ENCODE data around the gene SFT2D1.
"Not testable (repeated sequence)": the region's sequence is repeated elsewhere in the genome, so short reads cannot be mapped to it uniquely, and the experiment has no call there.

SFT2D1 gene

GRCh38 chr6:166353507-166353906 is 11.2 kb upstream of the SFT2D1 start:
- no peak overlapping the region for H3K4me3 ChIP-seq (replicated peaks; ENCODE audit: low read depth, low read length)
- DNase-seq (ENCODE audit: low read depth): no peak
- TF ChIP-seq CTCF (IDR thresholded peaks at IDR 0.05; ENCODE audit: low read length, missing control alignments): no peak

GRCh38 chr6:166352923-166353322 is 10.6 kb upstream of the SFT2D1 start:
- no peak overlapping the region for H3K4me3 ChIP-seq (replicated peaks; ENCODE audit: low read depth, low read length)
- no peak for DNase-seq (ENCODE audit: low read depth)
- no peak for TF ChIP-seq CTCF (IDR thresholded peaks at IDR 0.05; ENCODE audit: low read length, missing control alignments)

- no peak overlapping the region for H3K4me3 ChIP-seq (replicated peaks; ENCODE audit: low read depth, low read length)
- TF ChIP-seq CTCF (IDR thresholded peaks at IDR 0.05; ENCODE audit: low read length, missing control alignments): no peak
These were observed 9.5 kb upstream of the SFT2D1 start for GRCh38 chr6:166351715-166352285.

GRCh38 chr6:166348305-166348949 is 6.1 kb upstream of the SFT2D1 start:
- H3K4me3 ChIP-seq (replicated peaks; ENCODE audit: low read depth, low read length): no peak overlapping the region
- no peak for DNase-seq (ENCODE audit: low read depth)
- no peak for TF ChIP-seq CTCF (IDR thresholded peaks at IDR 0.05; ENCODE audit: low read length, missing control alignments)

More at GRCh38 chr6:166351715-166352285, 9.5 kb upstream of the SFT2D1 start:
- DNase-seq (ENCODE audit: low read depth): no peak

- no peak overlapping the region for H3K4me3 ChIP-seq (replicated peaks; ENCODE audit: low read depth, low read length)
- DNase-seq (ENCODE audit: low read depth): no peak
- TF ChIP-seq CTCF (IDR thresholded peaks at IDR 0.05; ENCODE audit: low read length, missing control alignments): no peak
These were observed 4.6 kb upstream of the SFT2D1 start for GRCh38 chr6:166346965-166347364.

- DNase-seq (ENCODE audit: low read depth): no peak
- no peak for TF ChIP-seq CTCF (IDR thresholded peaks at IDR 0.05; ENCODE audit: low read length, missing control alignments)
- H3K4me3 ChIP-seq (replicated peaks; ENCODE audit: low read depth, low read length): no peak overlapping the region
These were observed 4.1 kb upstream of the SFT2D1 start for GRCh38 chr6:166346449-166346848.

GRCh38 chr6:166345672-166346071 is 3.3 kb upstream of the SFT2D1 start:
- not testable (repeated sequence) for H3K4me3 ChIP-seq (replicated peaks; ENCODE audit: low read depth, low read length); DNase-seq (ENCODE audit: low read depth)

- not testable (repeated sequence) for DNase-seq (ENCODE audit: low read depth); H3K4me3 ChIP-seq (replicated peaks; ENCODE audit: low read depth, low read length)
These were observed 2.6 kb upstream of the SFT2D1 start for GRCh38 chr6:166344921-166345320.

Measured in fibroblast of pulmonary artery (primary cell).